Adipocyte (in vitro differentiated cells): ENCODE data around the gene CSK.

Source experiments
- DNase-seq: peaks from one replicate; pipeline ENCODE4 v3.0.0-alpha.2; 2015; ENCODE audit warnings: low read depth
- H3K27me3 ChIP-seq: replicated peaks from 2 replicates; pipeline ENCODE4 v1.7.0; 2013; ENCODE audit warnings: mild to moderate bottlenecking, low read length, moderate library complexity; ENCODE audit not compliant: control insufficient read depth, insufficient read depth
- H3K36me3 ChIP-seq: 2 replicates; pipeline ENCODE4 v1.7.0; 2013; ENCODE audit warnings: low read length, mild to moderate bottlenecking, moderate library complexity; ENCODE audit not compliant: control insufficient read depth, insufficient read depth, severe bottlenecking
- H3K4me1 ChIP-seq: 2 replicates; pipeline ENCODE4 v1.7.0; 2013; ENCODE audit warnings: mild to moderate bottlenecking, low read length, moderate library complexity; ENCODE audit not compliant: control insufficient read depth, insufficient read depth
- H3K4me3 ChIP-seq: 2 replicates; pipeline ENCODE4 v1.7.0; 2013; ENCODE audit warnings: mild to moderate bottlenecking, low read length, moderate library complexity
- H3K9ac ChIP-seq: 2 replicates; pipeline ENCODE4 v1.7.0; 2013; ENCODE audit warnings: mild to moderate bottlenecking, low read length, moderate library complexity
- H3K9me3 ChIP-seq: 2 replicates; pipeline ENCODE4 v1.7.0; 2013; ENCODE audit warnings: mild to moderate bottlenecking, low read length, moderate library complexity; ENCODE audit not compliant: control insufficient read depth

The CSK gene

DNA sequence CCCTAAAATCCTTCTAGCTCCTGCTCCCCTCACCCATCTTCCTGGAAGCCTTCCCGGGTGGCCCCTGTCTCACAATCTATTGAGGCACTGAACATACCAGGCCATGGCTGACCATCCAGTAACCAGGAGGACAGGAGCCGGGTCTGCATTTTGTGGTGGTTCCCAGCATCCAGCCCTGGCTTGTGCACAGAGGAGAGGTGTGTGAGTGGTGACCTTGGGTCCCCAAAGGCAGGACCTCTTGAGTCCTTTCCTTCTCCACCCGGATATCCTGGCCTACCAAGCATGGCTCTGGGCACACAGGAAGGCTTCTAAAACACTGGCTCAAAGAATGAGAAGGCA is 7.8 kb downstream of the CSK start:
- no peak for DNase-seq
- Histone ChIP-seq H3K36me3 (no peaks in the 10 kb centered on the region), H3K4me3 (no peak overlapping the region), H3K9me3 (no peaks in the 10 kb centered on the region), H3K4me1 (peaks cover 26% of the 10 kb centered on the region), H3K27me3 (no peaks in the 10 kb centered on the region), H3K9ac (peak overlapping the region; percentile 61)

DNA sequence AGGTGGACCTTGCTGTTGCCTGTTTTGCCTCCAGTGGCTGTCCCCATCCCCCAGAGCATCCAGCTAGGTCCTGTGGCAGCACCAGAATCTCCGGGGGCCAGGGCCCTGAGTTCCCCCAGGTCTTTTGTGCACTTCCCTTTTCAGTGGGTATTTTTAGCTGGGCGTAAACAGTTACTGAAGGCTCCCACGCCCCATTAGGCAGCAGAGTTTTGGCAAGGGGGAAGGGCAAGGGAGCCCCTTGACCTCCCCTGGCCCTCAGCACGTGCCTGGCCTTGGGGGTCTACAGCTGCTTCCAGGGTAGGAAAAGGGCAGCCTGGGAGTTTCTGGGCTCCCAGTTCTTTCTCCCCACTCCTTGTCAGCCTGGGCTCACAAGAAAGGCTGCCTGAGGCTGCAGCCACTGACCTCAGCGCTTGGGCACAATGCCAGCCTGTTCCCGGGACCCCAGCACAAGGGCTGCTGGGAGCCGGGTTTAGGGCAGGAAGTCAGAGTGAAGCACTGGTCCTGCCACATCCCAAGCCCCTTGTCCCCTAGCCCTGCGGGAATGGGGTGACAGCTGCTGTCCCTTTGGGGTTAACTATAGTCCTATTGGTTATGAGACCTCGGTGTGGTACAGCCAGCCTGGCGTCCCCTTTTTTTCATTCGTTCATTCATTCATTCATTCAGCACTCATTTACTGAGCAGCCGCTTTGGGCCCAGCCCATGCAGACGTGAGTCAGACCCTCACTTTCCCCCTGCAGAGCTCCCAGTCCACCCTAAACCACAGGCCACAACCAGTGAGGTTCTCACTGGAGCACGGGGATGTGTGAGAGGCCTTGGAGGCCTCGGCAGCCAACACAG is 8.4 kb downstream of the CSK start:
- Histone ChIP-seq H3K9me3 (no peaks in the 10 kb centered on the region), H3K36me3 (no peaks in the 10 kb centered on the region), H3K9ac (peak overlapping the region; percentile 61), H3K4me3 (no peak overlapping the region), H3K4me1 (peaks cover 26% of the 10 kb centered on the region), H3K27me3 (no peaks in the 10 kb centered on the region)
- peak; percentile 44 for DNase-seq

GRCh38 chr15:74791007-74791406 is 9.1 kb downstream of the CSK start:
- DNase-seq = no peak
- Histone ChIP-seq H3K4me3 (no peak overlapping the region), H3K9ac (peak overlapping the region; percentile 61), H3K4me1 (peaks cover 26% of the 10 kb centered on the region), H3K9me3 (no peaks in the 10 kb centered on the region), H3K36me3 (no peaks in the 10 kb centered on the region), H3K27me3 (no peaks in the 10 kb centered on the region)

DNA sequence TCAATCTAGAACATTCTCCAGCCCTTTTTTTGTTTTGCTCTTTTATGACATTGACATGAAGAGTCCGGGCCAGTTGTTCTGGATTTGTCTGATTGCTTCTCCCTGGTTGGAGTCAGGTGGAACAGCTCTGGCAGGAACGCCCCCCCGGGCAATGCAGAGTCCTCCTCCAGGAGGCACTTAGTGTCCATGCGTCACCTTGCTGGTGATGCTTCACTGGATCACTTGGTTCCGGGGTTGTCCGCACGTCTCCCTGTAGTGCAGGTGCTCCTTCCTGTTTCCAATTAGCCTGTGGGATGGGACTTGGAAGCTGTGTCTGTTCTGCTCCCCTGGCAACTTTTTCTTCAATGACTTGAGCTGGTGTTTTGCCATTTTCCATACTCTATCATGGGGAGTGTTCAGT is 9.8 kb downstream of the CSK start:
- Histone ChIP-seq H3K4me1 (peaks cover 31% of the 10 kb centered on the region), H3K4me3 (no peak overlapping the region), H3K36me3 (no peaks in the 10 kb centered on the region), H3K9me3 (no peaks in the 10 kb centered on the region), H3K27me3 (no peaks in the 10 kb centered on the region), H3K9ac (peak overlapping the region; percentile 61)
- DNase-seq = no peak

DNA sequence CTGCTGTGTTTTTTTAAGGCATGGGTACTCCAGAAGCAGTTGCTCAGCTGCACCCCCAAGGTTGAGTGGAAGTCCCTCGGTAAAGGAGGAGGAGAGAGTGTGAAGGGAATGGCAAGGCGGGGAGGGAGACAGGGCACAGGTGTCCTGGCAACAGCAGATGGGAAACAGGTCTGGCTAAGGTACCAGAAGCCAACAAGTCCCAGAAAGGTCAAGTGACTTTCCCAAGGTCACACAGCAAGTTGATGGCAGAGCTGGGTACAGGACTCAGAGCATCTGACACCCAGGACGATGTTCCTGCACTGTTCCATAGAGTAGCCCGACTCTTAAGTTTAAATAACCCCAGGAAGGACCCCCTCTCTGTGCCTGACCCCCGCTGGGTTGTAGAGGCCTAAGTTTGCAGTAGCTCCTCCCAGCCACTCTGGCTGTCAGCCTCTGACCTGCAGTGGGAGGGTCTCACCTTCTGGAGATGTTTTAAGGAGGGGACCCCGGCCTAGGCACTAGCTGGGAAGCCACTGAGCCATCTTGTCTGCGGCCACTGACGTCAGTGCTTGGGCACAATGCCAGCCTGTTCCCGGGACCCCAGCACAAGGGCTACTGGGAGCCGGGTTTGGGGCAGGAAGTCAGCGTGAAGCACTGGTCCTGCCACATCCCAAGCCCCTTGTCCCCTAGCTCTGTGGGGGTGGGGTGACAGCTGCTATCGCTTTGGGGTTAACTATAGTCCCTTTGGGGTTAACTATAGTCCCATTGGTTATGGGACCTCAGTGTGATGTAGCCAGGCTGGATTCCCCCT is 10.5 kb downstream of the CSK start:
- Histone ChIP-seq H3K36me3 (no peaks in the 10 kb centered on the region), H3K4me1 (peaks cover 24% of the 10 kb centered on the region), H3K27me3 (no peaks in the 10 kb centered on the region), H3K9ac (no peak overlapping the region), H3K9me3 (no peaks in the 10 kb centered on the region), H3K4me3 (no peak overlapping the region)
- DNase-seq = no peak

GRCh38 chr15:74793135-74794028 is 11.5 kb downstream of the CSK start:
- peaks cover 23% of the 10 kb centered on the region for H3K4me1 ChIP-seq
- H3K4me3 ChIP-seq = no peak overlapping the region
- DNase-seq = no peak
- no peaks in the 10 kb centered on the region for H3K27me3 ChIP-seq
- H3K36me3 ChIP-seq = no peaks in the 10 kb centered on the region
- no peaks in the 10 kb centered on the region for H3K9me3 ChIP-seq
- H3K9ac ChIP-seq = peak overlapping the region; percentile 14

DNA sequence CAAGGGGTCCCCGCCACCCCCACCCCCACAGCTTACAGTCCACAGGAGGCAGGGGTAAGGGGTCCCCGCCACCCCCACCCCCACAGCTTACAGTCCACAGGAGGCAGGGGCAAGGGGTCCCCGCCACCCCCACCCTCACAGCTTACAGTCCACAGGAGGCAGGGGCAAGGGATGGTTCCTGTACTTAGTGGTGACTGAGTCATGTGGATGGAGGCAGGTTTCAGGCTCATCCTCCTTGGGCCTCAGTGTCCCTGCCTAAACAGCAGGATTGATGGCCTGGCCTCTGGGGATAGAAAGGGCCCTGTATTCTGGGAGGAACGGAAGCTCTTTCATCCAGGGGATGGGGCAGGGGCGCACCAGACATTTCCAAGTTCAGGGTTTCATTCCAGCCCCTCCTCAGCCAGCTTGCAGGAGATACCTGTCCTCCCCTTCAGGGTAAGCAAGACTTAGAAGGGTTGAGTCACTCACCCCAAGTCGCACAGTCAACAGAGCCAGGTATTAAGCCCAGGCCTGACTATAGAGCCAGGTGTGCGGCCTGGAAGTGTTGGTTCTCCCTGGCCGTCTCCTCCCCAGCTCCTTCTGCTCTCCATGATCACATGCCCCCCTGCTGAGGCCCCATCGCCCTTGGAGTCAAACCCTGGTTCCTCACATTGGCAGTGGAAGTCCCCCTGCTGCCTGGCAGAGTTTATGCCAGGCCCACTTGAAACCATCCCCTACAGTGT is 12.5 kb downstream of the CSK start:
- peaks cover 23% of the 10 kb centered on the region for H3K4me1 ChIP-seq
- H3K36me3 ChIP-seq = peaks cover 7% of the 10 kb centered on the region
- no peaks in the 10 kb centered on the region for H3K9me3 ChIP-seq
- H3K9ac ChIP-seq = no peak overlapping the region
- H3K27me3 ChIP-seq = no peaks in the 10 kb centered on the region
- DNase-seq = no peak
- H3K4me3 ChIP-seq = no peak overlapping the region

DNA sequence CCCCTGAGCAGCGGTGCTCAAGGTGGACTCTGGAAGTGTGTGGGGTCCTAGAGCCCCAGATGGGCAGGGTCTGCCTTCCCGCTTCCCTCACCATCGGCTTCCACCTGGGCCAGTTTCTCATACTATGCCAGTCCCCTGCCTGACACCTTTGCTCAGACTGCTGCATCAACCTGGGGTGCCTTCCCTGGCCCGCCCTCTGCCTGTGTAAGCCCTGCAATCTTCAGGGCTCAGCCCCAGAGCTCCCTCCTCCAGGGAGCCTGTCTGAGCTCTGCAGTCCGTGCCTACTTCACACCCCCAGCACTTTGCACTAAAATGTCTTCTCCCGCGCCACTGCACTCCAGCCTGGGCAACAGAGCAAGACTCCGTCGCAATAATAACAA is 13.1 kb downstream of the CSK start:
- Histone ChIP-seq H3K4me1 (peaks cover 23% of the 10 kb centered on the region), H3K4me3 (no peak overlapping the region), H3K9me3 (no peaks in the 10 kb centered on the region), H3K9ac (no peak overlapping the region), H3K36me3 (peaks cover 13% of the 10 kb centered on the region), H3K27me3 (no peaks in the 10 kb centered on the region)
- no peak for DNase-seq

GRCh38 chr15:74795966-74796625 is 14.2 kb downstream of the CSK start:
- H3K9ac ChIP-seq = no peak overlapping the region
- no peaks in the 10 kb centered on the region for H3K27me3 ChIP-seq
- H3K4me3 ChIP-seq = no peak overlapping the region
- no peaks in the 10 kb centered on the region for H3K9me3 ChIP-seq
- H3K36me3 ChIP-seq = peaks cover 22% of the 10 kb centered on the region
- no peak for DNase-seq
- H3K4me1 ChIP-seq = peaks cover 14% of the 10 kb centered on the region

DNA sequence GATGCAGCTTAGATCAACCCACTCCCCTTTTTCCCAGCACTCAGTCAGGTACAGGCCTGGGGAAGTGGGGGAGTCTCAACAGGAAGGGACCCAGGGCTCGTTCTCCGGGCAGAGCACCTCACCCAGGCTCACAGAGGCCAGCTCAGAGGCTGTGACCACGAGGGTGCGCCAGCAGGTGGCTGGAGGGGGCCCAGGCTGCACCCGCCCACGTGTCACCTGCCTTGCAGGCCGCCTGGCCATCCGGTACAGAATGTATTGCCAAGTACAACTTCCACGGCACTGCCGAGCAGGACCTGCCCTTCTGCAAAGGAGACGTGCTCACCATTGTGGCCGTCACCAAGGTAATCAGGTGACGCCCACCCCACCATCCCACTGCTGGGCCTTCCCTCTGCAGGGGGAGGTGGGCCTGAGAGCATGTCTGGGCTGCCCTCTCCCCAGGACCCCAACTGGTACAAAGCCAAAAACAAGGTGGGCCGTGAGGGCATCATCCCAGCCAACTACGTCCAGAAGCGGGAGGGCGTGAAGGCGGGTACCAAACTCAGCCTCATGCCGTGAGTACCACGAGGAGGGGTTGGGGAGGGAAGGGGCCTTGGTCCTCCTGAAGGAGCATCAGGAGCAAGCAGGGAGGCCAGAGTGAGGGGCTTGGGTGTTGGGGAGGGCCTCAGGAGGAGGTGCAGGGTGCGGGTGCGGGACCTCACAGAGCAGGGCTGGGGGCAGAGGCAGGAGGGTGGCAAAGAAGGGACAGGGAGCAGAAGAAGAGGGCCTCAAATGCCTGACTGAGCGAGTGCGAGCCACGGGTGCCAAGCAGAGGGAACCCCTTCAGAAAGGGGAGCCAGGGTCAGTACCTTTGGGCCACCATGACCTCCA is 16.7 kb downstream of the CSK start:
- Histone ChIP-seq H3K4me3 (no peak overlapping the region), H3K36me3 (peaks cover 47% of the 10 kb centered on the region), H3K4me1 (peaks cover 12% of the 10 kb centered on the region), H3K27me3 (no peaks in the 10 kb centered on the region), H3K9me3 (no peaks in the 10 kb centered on the region), H3K9ac (no peak overlapping the region)
- DNase-seq = no peak
